ENCODE measurements around the gene NDUFB5.

GRCh38 chr3:179655236-179655635 is 50.6 kb downstream of the NDUFB5 start:
- TF ChIP-seq CTCF (IDR thresholded peaks at IDR 0.05) (no peak), POLR2A (IDR thresholded peaks at IDR 0.05) (no peak)

Measured in adrenal gland (tissue), 5 donors.